Fibroblast of the aortic adventitia (primary cell): ENCODE measurements around the gene REPIN1. TPM values are rescaled to one million over a fixed set of nuclear protein-coding genes. Genes with fewer than 3 reads are reported as not detected.

Source experiments
- DNase-seq: peaks from one replicate; pipeline ENCODE4 v3.0.0-alpha.2; 2010; ENCODE audit warnings: low read depth
- H3K4me3 ChIP-seq: 2 replicates; pipeline ENCODE4 v1.5.1; 2011; ENCODE audit warnings: low read depth, mild to moderate bottlenecking, control low read depth, low read length, moderate library complexity
- total RNA-seq: library from RNA; depleted of rRNA; stranded (reverse); fragments of >200 nt; gene quantifications from 2 replicates; pipeline ENCODE4 v1.2.3, GENCODE V29; 2012; ENCODE audit warnings: low replicate concordance
- TF ChIP-seq, protein P1 (sequence below): IDR thresholded peaks from 2 replicates; pipeline ENCODE4 v1.5.1; 2011; ENCODE audit warnings: mild to moderate bottlenecking, low read length, control low read depth, inconsistent platforms; ENCODE audit not compliant: insufficient read depth

The REPIN1 gene
- total RNA-seq, 1 donor: 33.6 TPM

DNA sequence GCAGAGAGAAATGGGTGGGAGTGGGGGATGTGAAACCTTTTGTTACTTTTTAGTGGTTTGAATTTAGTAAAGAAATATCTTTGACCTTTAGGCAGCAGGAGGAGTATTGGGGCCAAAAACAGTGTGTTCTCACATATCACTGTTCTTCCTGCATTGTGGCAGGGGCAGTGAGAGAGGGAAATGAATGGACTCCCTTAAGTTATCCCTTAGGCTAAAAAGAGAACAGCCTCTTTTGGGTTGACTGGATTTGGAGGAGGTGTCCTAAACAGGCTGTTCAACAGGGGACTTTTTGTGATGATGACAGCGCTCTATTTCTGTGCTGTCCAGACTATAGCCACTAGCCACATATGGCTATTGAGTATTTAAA is 32.8 kb downstream of the REPIN1 start:
- H3K4me3 ChIP-seq: no peak overlapping the region
- no peak for DNase-seq
- TF ChIP-seq, protein P1, sequence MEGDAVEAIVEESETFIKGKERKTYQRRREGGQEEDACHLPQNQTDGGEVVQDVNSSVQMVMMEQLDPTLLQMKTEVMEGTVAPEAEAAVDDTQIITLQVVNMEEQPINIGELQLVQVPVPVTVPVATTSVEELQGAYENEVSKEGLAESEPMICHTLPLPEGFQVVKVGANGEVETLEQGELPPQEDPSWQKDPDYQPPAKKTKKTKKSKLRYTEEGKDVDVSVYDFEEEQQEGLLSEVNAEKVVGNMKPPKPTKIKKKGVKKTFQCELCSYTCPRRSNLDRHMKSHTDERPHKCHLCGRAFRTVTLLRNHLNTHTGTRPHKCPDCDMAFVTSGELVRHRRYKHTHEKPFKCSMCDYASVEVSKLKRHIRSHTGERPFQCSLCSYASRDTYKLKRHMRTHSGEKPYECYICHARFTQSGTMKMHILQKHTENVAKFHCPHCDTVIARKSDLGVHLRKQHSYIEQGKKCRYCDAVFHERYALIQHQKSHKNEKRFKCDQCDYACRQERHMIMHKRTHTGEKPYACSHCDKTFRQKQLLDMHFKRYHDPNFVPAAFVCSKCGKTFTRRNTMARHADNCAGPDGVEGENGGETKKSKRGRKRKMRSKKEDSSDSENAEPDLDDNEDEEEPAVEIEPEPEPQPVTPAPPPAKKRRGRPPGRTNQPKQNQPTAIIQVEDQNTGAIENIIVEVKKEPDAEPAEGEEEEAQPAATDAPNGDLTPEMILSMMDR: no peak

DNA sequence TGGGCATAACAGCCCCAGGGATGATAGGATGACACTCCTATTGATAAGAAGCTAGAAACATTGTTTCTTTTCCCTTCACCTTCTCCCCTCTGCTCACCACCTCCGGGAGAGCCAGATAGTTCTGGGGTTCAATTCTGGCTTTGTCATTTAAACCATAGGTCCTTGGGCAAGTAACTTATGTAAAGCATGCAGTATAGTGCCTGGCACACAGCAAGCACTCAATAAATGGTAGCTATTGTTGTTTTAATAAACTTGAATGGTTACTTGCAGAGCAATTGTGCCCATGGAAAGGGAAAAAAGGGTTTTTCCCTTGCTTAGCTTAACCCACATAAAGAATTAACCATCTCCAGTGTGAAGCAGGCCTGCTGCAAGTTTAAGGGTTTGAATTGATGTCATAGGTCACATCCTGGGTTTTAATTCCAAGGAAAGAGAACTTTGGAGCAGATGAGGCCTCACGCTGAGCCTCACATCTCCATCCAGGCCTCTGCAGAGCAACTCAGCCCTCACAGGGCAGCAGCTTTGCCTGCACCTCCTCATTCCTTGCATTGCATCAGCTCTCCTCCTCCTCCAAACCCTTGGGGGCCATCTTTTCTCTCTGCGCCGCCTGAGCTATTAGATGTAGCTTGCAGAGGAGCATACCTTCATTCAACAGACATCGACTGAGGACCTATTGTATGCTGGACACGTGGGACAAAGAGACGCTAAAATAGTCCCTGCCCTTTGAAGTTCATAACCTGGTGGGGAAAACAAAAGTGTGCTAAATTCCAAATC is 33.4 kb downstream of the REPIN1 start:
- H3K4me3 ChIP-seq: no peak overlapping the region
- DNase-seq: no peak
- TF ChIP-seq, protein P1: no peak

DNA sequence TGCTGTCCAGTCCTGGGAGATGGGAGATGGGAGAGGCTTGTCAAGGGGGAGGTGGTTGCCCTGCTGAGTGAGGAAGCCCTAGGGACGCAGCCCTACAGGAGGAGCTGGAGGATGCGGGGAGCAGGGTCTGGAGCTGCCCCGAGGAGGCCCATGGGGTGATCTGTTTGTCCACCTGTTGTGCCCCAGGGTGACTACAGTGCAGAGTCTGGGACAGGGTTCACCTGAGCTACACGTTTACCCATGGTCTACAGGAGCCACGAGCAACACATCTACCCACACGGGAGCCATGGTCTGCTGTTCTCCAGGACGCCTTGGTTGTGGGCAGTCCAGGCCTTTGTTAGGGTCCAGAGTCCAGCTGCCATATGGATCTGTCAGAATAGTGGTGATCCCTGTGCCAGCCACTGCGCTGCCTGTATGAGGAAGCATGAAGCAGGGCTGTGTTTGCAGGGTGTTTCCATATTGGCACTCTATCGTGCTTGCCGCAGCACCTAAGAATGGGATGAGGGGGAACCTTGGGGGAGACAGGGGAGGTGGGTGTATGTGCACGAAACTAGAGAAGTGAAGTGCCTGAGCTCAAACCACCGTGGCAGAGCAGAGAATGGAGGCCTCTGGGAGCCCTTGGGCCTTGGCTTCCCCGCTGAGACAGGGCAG is 34.2 kb downstream of the REPIN1 start:
- H3K4me3 ChIP-seq: no peak overlapping the region
- TF ChIP-seq, protein P1: no peak
- DNase-seq: no peak

DNA sequence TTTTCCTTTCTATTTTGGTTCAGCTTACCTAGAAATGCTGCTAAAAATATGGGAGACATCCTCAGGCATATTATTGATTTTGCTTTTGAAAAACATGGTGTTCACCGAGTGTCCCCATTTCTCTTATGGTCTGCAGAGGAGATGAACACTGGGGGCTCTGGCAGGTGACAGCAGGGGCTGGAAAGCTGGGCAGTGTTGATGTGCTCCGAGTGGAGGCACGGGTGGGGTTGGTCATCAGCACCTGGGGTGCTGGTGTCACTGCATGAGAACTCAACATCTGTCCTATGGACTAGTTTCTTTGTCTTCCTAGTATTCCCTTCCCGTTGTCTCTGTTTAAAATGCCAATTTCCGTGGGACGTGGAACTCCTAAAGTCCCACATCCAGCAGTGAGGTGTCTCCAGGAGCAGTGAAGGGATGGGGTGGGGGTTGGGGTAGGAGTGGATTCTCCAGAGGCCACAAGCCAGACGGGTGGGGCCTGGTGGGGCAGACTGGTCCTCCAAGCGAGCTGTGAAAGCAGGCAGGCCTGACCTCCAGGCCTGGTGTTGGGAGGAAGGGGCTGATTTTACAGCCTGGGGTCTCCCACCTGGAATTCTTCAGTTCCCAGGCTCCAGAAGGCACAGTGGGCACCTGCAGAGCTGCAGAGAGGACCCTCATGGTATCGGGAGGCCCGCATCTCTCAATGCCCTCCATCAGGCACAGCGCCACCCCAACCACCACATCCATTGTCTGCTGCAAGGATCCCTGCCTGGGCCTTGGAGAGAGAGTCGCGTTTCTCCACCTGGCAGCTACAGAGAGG is 35.0 kb downstream of the REPIN1 start:
- DNase-seq: no peak
- no peak overlapping the region for H3K4me3 ChIP-seq
- TF ChIP-seq, protein P1: no peak

DNA sequence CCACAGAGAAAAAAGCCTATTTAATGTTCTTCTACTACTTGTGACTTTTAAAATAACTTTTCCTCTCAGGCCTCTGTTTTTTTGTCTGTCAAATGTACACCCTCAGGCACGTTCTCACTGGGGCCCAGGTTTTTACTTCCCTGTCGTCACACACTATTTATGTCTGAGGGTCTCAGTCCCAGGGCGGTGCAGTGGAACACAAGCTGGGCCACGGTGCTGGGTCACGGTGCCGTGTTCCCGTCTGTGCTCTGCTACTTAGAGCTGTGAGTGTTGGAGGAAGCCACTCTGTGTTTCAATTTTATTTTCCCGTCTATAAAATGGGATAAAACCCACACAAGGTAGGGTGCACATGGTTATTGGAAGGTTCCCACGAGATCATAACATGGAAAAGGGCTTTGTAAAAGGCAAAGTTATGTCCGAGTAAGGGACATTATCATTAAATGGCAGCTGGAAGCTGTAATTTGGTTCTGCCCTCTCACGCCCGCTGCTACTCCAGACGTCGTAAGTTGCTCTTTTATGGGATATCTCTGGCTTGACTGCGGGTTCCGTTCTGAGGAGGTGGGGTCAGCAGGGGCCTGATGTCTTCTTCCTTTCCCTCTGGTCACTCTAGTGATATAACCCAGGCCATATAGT is 35.7 kb downstream of the REPIN1 start:
- no peak for DNase-seq
- peak overlapping the region; percentile 75 for H3K4me3 ChIP-seq
- TF ChIP-seq, protein P1: no peak

DNA sequence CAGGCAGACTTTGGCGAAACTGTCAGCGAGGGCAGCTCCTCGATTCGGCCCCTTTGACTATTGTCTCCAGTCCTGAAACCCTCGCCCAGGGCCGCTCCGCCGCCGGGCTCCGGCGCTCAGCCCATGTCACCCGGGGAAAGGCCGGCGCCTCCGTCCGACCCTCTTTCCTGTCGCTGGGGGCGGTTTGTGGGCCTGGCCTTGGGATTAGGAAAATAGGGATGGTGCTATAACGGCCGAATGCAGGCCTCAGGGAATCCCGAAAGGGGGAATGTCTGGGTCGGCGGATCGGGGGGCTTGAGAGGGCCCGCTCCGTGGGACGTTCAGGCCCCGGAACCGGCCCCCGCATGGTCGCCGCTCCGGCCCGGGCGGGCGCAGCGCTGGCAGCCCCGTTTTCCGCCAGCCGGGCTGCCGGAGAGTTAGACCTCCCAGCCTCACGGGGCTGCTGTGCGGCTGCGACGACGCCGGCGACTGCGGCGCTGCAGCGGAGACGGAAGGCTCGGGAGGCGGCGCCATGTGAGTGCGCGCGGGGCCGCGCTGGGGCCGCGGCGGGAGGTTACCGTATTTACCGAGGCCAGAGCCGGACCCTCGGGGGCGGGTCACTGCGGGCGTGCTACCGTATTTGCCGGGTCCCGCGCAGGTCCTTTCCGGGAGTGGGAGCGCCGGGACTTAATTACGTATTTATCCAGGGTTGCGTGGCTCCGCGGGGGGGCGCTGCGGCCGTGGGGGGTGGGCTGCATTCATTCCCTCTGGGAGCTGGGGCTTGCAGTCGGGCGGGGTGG is 36.4 kb downstream of the REPIN1 start:
- TF ChIP-seq, protein P1: no peak
- peak overlapping the region; percentile 75 for H3K4me3 ChIP-seq
- peak; percentile 86 for DNase-seq
